Activated CD4-positive, alpha-beta T cell treated with anti-CD3 and anti-CD28 coated beads, Interleukin-2, Interleukin-4, amounts not matched to agents 100 ng/mL and 50 ng/mL, durations not matched to agents 16 hours and 8 hours (primary cell): ENCODE results near the gene GMEB2.

Experiments
- DNase-seq: peaks from one replicate; pipeline ENCODE4 v3.0.0-alpha.2; 2020; ENCODE audit warnings: low spot score

The GMEB2 gene

DNA sequence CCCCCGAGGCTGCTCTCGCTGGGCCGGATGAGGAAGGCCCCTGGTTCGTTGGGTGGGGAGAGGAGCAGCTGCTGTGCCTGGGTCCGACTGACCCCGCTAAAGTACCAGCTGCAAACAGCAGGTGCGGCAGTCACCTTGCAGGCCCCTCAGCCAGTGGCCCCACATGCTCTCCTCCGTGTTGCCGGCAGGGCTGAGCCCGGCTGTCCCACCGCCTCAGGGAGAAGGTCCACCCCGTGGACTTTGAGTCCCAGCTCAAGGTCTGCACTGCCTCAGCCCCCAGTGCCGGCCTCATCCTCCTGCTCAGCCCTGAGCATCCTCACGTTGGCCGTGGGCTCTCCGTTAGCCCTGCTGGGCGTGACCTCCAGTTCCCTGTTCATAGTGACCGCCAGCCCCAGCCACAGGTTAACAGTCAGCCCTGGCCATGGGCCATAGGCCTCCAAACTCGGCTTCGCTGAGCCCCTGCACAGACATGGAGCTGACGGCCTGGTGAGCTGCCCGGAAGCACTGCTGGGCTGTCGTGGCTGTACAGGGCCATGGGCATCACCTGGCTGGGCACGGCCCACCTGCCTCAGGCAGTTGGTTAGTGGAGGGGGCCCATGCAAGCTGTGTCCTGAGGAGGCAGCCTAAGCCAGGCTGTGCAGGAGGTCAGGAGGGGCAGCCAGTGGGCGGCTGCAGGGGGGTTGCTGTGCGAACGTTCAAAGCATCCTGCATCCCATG, 82.5 kb downstream of the GMEB2 start:
- DNase-seq: no peak

DNA sequence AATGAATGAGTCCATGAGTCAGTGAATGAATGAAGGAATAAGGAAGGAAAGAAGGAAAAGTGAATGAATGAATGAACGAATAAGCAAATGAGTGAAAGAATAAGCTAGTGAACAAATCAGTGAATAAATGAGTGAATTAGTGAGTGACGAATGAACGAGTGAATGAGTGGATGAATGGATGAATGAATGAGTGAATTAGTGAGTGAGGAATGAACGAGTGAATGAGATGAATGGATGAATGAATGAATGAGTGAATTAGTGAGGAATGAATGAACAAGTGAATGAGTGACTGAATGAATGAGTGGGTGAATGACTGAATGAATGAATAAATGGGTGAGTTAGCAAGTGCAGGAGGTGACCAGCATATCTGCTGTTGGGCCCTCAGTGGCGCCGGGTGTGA, 83.2 kb downstream of the GMEB2 start:
- DNase-seq: no peak

DNA sequence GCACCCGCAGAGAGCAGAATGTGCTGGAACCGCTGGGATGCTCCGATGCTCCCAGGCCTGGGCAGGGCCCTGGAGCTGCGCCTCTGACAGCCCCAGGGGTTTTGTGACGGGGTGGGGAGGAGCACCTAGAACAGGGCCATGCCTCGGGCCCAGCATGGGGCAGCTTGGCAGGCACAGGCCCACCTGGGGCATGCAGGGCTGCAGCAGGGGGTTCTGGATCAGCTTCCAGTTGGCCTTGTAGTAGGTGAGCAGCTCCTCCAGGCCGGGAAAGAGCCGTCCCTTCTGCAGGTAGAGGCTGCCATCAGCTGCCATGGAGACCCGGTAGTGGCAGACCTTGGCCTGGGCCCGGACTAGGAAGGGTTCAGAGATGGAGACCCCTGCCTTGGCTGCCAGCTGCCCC, 83.8 kb downstream of the GMEB2 start:
- no peak for DNase-seq

DNA sequence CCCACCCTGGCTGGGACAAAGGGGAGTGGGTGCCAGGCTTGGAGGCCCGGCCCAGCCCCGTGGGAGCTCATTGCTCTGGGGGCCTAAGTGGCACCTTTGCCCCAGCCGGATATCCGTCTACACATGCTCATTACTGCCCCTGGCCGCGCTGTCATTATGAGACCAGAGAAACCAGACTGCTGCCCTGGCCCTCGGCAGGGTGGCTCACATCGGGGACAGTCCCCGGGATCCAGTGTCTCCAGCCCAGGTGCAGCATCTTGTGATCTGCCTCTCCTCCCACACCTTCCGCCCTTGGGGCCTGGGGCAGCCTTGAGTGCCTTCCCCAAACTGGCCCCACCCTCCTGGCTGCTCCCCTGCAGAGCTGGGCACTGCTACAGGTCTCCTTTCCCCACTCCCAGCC, 84.2 kb downstream of the GMEB2 start:
- DNase-seq: no peak

DNA sequence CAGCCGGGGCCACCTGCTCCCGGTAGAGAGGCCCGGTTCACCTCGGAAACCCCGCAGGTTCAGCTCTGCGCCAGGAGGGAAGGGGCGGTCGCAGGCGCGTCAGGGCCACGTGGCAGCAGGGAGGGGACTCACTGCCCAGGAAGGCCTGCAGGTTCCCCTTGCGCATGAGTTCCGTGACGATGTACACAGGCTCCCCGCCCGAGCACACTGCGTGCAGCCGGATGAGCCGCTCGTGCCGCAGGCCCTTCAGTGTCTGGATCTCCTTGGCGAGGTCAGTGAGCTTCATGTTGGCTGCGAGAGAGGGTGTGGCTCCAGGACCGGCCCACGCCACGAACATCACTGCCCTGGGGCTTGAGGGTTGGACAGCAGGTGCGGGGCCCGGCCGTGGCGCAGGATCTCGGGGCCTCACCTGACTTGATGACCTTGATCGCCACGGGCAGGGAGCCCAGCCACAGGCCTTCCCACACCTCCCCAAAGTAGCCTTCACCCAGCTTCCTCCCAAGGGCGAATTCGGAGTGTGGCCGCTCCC, 84.8 kb downstream of the GMEB2 start:
- no peak for DNase-seq

DNA sequence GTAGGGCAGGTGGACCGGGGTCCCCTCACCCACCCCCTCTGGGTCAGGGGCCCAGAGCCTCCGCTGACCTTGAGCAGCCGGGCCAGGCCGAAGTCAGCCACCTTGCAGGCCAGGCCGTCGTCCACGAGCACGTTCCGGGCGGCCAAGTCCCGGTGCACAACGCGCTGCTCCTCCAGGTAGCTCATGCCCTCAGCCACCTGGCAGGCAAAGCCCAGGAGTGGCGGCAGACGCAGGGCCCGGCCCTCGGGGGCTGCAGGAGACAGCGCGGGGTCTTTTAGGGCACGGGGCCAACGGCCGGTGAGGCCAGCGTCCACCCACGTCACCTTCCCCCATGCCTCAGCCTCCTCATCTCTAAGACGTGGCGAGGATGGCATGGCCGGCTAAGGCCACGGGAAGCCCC, 85.5 kb downstream of the GMEB2 start:
- no peak for DNase-seq

DNA sequence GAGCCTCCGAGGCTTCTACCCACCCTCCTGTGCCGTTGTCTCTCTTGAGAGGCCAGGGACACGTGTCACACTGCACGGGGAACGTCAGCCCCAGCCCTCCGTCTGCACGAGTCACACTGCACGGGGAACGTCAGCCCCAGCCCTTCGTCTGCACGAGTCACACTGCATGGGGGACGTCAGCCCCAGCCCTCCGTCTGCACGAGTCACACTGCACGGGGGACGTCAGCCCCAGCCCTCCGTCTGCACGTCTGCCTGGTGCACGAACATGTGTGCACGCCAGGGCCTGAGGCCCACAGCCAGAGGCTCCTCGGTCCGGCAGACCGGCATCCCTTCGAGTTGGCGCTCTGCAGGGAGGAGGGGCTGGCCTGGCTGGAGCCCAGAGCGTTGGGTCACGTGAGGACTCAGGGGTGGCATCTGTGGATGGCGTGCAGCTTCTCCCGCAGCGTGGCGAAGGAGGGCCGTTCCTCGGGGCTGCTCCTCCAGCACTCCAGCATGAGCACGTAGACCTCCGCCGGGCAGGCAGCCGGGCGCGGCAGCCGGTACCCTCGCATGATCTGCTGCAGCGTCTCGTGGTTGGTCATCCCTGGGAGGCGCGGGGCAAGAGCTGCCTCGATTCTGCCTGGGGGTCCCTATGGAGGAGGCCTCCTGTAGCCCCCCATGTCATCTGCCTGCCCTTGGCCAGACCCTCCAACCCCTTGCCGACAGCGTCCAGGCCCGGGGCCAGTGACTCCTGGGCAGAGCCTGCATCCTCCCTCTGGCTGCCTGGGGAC, 86.3 kb downstream of the GMEB2 start:
- no peak for DNase-seq

DNA sequence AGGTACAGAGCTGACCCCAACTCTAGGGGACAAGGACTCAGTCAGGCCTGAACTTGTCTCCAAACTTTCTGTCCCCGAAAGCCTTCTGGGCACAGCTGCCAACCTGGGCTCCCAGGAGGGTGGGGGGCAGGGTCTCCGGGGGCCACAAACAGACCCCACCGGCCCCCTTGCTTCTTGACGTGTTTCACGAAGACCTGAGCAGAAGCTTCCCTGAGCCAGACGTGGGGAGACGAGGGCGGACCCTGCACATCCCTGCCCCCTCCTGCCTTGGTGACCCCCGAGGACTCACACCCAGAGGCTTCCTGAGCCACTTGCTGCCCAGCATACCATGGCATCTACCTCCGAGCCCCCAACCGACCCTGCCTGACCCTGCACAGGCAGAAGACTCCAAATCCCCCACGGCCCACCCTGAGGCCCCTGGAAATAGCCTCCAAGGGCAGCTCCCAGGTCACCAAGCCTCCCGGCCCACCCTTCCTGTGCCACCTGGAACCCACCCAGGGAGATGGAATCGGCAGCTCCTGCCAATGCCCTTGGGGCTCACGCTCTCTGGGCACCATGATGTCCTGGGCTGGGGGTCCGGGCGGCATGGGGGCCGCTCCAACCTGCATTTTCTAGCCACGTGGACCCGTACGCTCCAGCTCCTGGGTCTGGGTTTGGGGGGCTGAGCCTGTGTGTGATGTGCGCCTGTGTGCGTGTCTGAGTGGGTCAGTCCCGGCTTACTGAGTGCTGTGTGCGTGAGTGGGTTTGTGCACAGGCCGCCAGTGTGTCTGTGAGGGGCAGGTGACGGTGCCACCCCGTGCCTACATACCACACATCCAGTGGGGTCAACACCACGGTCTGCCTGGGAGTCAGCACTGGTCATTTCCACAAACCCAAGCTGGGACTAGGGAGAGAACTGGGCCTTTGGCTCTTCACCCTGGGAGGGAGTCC, 87.2 kb downstream of the GMEB2 start:
- no peak for DNase-seq

DNA sequence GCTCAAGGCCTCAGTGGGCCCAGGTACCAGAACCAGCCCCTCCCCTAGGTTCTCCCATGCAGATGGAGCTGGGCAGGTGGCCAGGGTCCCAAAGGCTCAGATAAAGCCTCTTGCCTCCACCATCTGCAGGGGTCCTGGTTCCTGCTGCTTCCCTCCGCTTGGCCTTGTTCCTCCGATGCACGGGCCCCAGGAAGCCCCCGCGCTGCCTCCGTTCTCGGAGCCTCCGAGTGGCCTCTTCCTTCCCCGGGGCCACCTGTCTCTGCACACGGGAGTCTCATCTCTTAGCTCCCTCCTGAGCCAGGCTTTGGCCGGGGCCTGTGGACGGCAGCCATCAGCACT, 87.8 kb downstream of the GMEB2 start:
- DNase-seq: no peak

DNA sequence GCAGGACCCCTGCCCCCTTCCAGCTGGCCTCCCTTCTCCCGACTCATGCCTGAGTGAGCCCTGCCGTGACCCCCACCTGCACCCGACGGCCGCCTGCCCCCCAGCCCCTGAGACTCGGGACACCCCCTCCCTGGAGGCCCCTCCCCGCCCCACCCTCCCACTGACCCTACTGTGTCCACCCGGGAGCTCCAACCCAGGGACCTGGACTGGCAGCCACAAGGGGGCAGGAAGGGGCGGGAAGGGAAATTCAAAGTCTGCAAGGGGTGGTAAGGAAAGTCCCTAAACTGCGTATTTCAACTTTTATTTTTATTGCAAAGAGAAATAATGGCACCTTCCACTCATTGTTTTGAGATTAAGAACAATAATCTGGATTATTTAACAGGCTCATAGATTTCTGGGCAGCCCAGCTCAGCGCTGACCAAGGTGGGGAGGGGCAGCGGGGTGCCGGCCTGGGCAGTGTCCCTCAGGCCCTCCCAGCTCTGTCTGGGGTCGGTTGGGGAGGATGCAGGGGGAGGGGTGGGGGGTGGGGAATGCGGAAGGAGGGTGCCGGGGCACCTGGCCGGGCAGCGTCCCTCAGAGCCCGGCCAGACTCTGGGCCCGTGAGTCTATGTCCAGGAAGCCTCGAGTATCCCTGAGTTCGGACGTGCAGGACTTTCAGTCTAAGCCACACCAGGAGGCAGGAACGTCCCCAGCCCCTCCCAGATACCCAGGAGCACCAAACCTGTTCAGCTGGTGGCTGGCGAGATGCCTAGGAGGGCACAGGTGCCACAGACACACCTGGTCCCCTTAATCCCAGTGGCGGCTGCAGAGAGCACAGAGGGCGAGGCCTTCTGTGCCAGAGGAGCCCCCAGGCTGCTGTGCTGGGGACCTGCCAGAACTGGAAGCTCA, 88.5 kb downstream of the GMEB2 start:
- no peak for DNase-seq
